ENCODE results near the gene ASPA. TPM values are rescaled to one million over a fixed set of nuclear protein-coding genes. Genes with fewer than 3 reads are reported as not detected.
"Not testable (repeated sequence)": the region's sequence is repeated elsewhere in the genome, so short reads cannot be mapped to it uniquely, and the experiment has no call there.

Gene ASPA
- 0.33 and 0.51 TPM in 2 replicates for total RNA-seq (ENCODE audit: low replicate concordance)
- long read RNA-seq, full-length matches to known transcripts, result 1 of 1 reads
- long read RNA-seq, partial matches to known transcripts, result 0 of 1 reads
- long read RNA-seq, other reads (novel, unspliced or antisense), result 0 of 1 reads

DNA sequence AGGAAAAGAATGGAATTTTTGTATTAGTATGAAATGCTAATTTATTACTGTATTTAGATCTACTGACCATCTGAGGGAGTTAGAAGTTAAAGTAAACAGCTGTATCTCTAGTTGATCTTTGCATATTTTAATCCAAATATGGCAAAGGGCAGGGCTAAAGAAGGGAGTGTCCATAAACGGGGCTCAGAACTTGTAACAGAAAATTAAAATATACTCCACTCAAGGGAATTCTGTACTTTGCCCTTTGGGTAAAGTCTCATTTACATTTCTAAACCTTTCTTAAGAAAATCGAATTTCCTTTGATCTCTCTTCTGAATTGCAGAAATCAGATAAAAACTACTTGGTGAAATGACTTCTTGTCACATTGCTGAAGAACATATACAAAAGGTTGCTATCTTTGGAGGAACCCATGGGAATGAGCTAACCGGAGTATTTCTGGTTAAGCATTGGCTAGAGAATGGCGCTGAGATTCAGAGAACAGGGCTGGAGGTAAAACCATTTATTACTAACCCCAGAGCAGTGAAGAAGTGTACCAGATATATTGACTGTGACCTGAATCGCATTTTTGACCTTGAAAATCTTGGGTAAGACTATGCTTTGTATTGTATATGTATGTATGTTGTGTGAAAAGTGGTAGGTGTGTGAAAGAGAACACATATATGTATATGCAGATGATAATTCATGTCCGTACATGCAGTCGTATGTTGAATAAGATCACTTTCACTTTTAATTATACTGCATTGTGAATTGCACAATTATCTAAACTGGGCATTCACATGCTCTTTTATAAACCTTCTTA lies at the start of gene ASPA:
ASPA (plus strand) TSS at position 186 of the 799 bp plus-strand sequence; CDS start at position 349, 163 bp downstream.
- TF ChIP-seq, protein P1, sequence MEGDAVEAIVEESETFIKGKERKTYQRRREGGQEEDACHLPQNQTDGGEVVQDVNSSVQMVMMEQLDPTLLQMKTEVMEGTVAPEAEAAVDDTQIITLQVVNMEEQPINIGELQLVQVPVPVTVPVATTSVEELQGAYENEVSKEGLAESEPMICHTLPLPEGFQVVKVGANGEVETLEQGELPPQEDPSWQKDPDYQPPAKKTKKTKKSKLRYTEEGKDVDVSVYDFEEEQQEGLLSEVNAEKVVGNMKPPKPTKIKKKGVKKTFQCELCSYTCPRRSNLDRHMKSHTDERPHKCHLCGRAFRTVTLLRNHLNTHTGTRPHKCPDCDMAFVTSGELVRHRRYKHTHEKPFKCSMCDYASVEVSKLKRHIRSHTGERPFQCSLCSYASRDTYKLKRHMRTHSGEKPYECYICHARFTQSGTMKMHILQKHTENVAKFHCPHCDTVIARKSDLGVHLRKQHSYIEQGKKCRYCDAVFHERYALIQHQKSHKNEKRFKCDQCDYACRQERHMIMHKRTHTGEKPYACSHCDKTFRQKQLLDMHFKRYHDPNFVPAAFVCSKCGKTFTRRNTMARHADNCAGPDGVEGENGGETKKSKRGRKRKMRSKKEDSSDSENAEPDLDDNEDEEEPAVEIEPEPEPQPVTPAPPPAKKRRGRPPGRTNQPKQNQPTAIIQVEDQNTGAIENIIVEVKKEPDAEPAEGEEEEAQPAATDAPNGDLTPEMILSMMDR (conservative IDR thresholded peaks at IDR 0.05), result no peak
- no peak for DNase-seq (ENCODE audit: extremely low spot score, unreplicated experiment)
- peak within 1 kb of the TSS; percentile 15 for H3K27ac Mint-ChIP-seq
- H3K9me3 Mint-ChIP-seq, result no peaks in the 10 kb centered on the region
- H3K27me3 Mint-ChIP-seq, result peaks cover 5% of the 10 kb centered on the region
- peak within 1 kb of the TSS; percentile 7 for H3K4me3 Mint-ChIP-seq
- no peaks in the 10 kb centered on the region for H3K36me3 Mint-ChIP-seq
- H3K4me1 Mint-ChIP-seq (ENCODE audit: unreplicated experiment), result peaks cover 16% of the 10 kb centered on the region

DNA sequence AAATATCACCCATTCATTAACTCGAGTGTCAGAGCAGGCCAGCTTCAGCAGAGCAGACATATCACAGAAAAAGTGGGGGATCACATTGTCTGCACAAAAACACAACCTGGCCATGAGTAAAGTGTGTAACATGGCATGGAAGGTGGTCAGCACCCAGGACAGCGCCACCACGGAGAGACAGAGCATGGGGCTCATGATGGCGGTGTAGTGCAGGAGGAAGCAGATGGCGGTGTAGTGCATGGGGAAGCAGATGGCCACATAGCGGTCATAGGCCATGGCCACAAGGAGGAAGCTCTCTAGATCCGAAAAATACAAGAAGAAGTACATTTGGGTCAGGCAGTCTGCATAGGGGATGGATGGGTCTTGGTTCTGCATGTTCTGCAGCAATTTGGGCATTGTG lies 42.6 kb upstream of the ASPA start:
- H3K9me3 Mint-ChIP-seq; DNase-seq (ENCODE audit: extremely low spot score, unreplicated experiment); H3K4me3 Mint-ChIP-seq; H3K36me3 Mint-ChIP-seq; H3K27ac Mint-ChIP-seq; H3K4me1 Mint-ChIP-seq (ENCODE audit: unreplicated experiment); H3K27me3 Mint-ChIP-seq: not testable (repeated sequence)

DNA sequence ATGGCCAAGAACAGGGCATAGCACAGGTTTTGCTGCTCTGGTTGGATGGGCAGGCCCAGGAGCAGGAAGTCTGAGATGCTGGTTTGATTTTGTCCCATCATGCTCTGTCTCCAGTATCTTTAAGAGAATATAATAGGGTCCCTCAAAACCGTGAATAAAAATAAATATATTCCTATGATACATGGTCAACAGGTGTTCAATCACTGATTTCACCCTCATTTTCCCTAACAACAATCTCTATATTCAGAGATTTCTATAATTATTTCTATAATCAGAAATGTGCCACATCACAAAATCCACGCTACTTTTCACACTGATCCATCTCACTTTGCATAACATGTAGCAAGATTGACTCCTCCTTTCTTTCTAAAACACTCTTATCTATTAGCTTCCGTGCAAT lies 42.1 kb upstream of the ASPA start, which contains the start of gene OR1E2:
OR1E2 (minus strand) TSS at position 101 of the 400 bp plus-strand sequence; CDS start at position 101, 0 bp downstream.
- no peak for DNase-seq (ENCODE audit: extremely low spot score, unreplicated experiment)
- no peak within 1 kb of the TSS for H3K4me3 Mint-ChIP-seq
- no peak within 1 kb of the TSS for H3K27ac Mint-ChIP-seq
- peaks cover 11% of the 10 kb centered on the region for H3K27me3 Mint-ChIP-seq
- no peaks in the 10 kb centered on the region for H3K4me1 Mint-ChIP-seq (ENCODE audit: unreplicated experiment)
- TF ChIP-seq, protein P1 (conservative IDR thresholded peaks at IDR 0.05), result no peak
- H3K9me3 Mint-ChIP-seq, result peaks cover 5% of the 10 kb centered on the region
- no peaks in the 10 kb centered on the region for H3K36me3 Mint-ChIP-seq

DNA sequence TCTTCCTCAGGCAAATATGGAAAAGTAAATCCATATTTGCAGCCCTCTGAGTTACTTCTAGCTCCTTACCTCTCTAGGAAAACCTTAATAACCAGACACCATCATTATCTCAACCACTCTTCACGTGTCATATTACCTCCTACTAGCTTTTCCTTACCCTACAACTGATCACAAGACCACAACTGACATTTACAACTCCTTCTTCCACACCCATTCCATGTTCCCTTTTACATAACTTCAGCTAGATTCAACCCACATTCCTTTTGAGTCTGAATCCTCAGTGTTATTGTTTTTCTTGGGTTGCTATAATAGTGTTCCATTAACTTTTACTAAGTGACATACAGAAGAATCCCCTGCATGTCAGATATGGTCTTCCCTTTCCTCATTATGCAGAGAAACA lies 37.4 kb upstream of the ASPA start:
- peaks cover 5% of the 10 kb centered on the region for H3K9me3 Mint-ChIP-seq
- H3K27me3 Mint-ChIP-seq, result peaks cover 35% of the 10 kb centered on the region
- no peaks in the 10 kb centered on the region for H3K36me3 Mint-ChIP-seq

DNA sequence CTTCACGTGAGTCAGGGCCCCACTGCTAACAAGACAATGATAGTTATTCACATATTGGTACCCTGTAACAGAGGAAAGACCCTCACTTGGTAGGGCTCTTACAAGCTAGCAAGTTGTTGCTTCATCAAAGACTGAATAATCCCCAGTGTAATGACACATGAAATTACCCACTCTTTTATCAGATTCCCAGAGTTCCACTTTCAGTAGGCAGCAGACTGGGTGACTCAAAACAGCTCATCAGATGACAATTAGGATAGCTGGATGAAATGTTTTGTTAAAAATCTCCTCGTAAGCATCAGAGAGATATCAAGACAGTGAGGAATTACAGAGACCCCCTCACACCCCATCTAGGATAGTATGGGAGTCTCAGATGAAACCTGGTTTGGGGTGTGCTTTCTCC lies 35.3 kb upstream of the ASPA start:
- H3K36me3 Mint-ChIP-seq, result no peaks in the 10 kb centered on the region
- no peaks in the 10 kb centered on the region for H3K4me1 Mint-ChIP-seq (ENCODE audit: unreplicated experiment)
- H3K27me3 Mint-ChIP-seq, result peaks cover 41% of the 10 kb centered on the region
- no peak overlapping the region for H3K4me3 Mint-ChIP-seq
- TF ChIP-seq, protein P1 (conservative IDR thresholded peaks at IDR 0.05), result no peak
- no peaks in the 10 kb centered on the region for H3K9me3 Mint-ChIP-seq
- no peak overlapping the region for H3K27ac Mint-ChIP-seq
- no peak for DNase-seq (ENCODE audit: extremely low spot score, unreplicated experiment)

More for the DNA sequence above, 37.4 kb upstream of the ASPA start:
- no peak overlapping the region for H3K4me3 Mint-ChIP-seq
- no peak overlapping the region for H3K27ac Mint-ChIP-seq
- TF ChIP-seq, protein P1 (conservative IDR thresholded peaks at IDR 0.05), result no peak
- H3K4me1 Mint-ChIP-seq (ENCODE audit: unreplicated experiment), result no peaks in the 10 kb centered on the region
- DNase-seq (ENCODE audit: extremely low spot score, unreplicated experiment), result no peak

DNA sequence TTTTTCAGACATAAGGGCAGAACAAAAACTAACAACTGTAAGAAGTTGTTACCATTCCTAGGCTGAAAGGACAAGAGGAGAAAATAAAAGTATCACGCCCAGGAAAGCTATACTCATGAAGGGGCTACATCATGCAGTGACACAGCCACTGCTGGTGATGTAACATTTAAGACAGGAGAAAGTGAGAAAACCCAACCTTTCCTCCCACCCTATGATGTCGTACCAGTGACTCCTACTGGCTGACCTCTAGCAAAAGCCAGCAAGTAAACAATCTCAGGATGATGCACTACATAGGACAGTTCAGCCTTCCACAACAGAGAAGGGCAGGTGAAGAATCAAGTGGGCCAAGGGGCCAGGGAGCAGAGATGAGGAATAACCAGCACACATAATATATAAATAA lies 28.2 kb upstream of the ASPA start:
- H3K4me1 Mint-ChIP-seq (ENCODE audit: unreplicated experiment), result no peaks in the 10 kb centered on the region
- DNase-seq (ENCODE audit: extremely low spot score, unreplicated experiment), result no peak
- H3K4me3 Mint-ChIP-seq, result no peak overlapping the region
- H3K9me3 Mint-ChIP-seq, result no peaks in the 10 kb centered on the region
- TF ChIP-seq, protein P1 (conservative IDR thresholded peaks at IDR 0.05), result no peak
- H3K27me3 Mint-ChIP-seq, result peaks cover 17% of the 10 kb centered on the region
- no peak overlapping the region for H3K27ac Mint-ChIP-seq
- H3K36me3 Mint-ChIP-seq, result no peaks in the 10 kb centered on the region
